ENCODE data around the gene TSSK2. TPM values are rescaled to one million over a fixed set of nuclear protein-coding genes. Genes with fewer than 3 reads are reported as not detected.

The TSSK2 gene
- total RNA-seq, 1 donor: not detected

DNA sequence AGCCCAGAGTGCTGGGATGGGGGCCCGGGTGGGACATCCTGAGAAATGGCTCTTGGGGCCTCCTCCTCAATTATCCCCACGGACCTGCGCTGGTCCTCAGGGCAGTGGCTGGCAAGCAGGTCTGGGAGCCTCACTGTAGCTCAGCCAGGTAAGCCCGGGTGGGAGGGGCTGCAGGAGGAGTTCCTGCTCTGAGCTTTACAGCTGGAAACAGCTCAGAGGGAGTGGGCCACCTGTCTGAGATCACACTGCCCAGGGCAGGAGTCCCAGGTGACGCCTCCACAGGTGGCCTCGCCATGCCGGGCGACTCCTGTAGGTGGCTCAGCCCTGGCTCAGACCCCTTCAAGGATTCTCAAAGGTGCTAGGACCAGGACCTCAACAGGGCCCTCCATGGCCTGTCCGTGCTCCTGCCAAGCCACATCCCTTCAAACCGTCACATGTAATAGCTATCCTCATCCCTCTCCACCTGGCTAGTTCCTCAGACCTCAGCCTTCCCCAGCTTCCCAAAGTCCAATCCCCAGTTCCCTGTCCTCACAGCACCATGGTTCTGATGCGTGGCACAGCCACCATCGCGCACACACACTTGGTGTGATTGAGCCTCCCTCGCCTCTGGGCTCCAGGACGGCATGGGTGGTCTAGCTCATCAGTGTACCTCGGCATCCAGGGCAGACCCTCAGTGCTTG, 3.6 kb upstream of the TSSK2 start:
- H3K79me2 ChIP-seq (ENCODE audit: insufficient read depth, low read length): no peaks in the 10 kb centered on the region
- no peak for TF ChIP-seq CTCF (IDR thresholded peaks at IDR 0.05; ENCODE audit: extremely low read depth, low read depth, low read length)
- no peak for DNase-seq (ENCODE audit: insufficient read length, low spot score, missing footprints)

DNA sequence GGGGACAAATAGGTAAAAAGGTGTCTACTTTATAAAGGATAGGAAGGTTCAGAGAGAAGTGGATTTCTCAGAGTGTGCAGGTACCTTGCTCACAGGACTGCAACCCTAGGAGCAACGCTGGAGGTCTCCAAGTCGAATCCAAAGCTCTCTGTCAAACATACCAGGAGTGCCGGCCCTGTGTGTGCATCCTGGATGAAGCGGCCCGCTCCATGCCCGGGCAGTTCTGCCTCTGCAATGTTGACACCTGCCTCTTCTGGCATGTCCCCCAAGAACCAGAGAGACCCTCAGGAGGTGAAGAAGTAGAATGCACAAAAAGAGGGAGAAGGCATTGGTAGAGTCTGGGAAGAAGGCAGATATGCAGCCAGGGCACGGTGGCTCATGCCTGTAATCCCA, 3.1 kb upstream of the TSSK2 start:
- Histone ChIP-seq H3K27ac (ENCODE audit: low read depth, low read length) (no peak overlapping the region), H3K27me3 (ENCODE audit: insufficient read depth, low read length) (no peaks in the 10 kb centered on the region), H3K9me3 (ENCODE audit: low read depth, low read length) (no peaks in the 10 kb centered on the region), H3K4me2 (ENCODE audit: insufficient read depth, low read length) (no peak overlapping the region), H4K20me1 (ENCODE audit: insufficient read depth, low read length) (no peaks in the 10 kb centered on the region), H3K36me3 (ENCODE audit: insufficient read depth, low read length) (peaks cover 5% of the 10 kb centered on the region), H3K79me2 (ENCODE audit: insufficient read depth, low read length) (no peaks in the 10 kb centered on the region), H2AFZ (ENCODE audit: low read length) (no peak overlapping the region), H3K4me1 (ENCODE audit: insufficient read depth, low read length) (no peaks in the 10 kb centered on the region), H3K4me3 (ENCODE audit: insufficient read depth, low read length) (no peak overlapping the region)
- DNase-seq (ENCODE audit: insufficient read length, low spot score, missing footprints): no peak
- no peak for TF ChIP-seq CTCF (IDR thresholded peaks at IDR 0.05; ENCODE audit: extremely low read depth, low read depth, low read length)

More for the DNA sequence above, 3.6 kb upstream of the TSSK2 start:
- Histone ChIP-seq H3K9me3 (ENCODE audit: low read depth, low read length) (no peaks in the 10 kb centered on the region), H2AFZ (ENCODE audit: low read length) (no peak overlapping the region), H3K27me3 (ENCODE audit: insufficient read depth, low read length) (no peaks in the 10 kb centered on the region), H3K27ac (ENCODE audit: low read depth, low read length) (no peak overlapping the region), H3K36me3 (ENCODE audit: insufficient read depth, low read length) (peaks cover under 1% of the 10 kb centered on the region), H4K20me1 (ENCODE audit: insufficient read depth, low read length) (no peaks in the 10 kb centered on the region), H3K4me3 (ENCODE audit: insufficient read depth, low read length) (no peak overlapping the region), H3K4me2 (ENCODE audit: insufficient read depth, low read length) (no peak overlapping the region), H3K4me1 (ENCODE audit: insufficient read depth, low read length) (peaks cover 4% of the 10 kb centered on the region)

DNA sequence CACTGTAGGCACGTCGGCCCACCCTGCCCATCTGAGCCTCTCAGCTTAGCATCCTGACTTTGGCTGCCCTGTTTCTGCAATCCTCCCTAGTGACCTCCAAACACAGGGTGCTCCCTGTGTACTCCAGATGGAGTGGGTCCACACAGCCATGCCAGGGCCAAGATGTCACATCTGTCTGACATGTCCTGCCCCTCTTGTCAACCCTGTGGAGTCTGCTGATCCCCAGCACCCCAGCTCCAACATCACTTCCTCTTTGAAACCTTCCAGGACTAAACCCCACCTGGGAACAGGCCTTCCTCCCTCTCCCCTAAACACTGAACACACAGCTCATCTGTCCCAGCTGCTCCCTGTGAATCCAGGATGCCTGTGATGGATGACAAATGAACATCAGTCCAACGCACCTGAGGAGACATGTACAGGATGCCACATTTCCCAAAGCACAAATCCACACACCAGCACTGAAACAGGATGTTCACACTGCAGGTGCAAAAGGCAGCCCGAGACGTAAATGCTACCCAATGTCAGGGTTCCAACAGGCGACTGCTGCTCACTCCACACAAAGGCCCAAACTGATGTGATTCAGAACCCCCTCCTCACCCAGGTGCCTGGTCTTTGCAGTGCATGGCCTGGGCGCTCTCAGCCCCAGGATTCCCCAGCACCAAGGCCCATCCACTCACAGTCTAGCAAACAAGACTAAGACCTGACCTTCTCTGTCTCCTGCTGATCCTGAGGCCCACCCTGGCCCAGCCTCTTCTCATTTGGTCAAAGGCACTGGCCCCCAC, 2.0 kb upstream of the TSSK2 start:
- H3K27ac ChIP-seq (ENCODE audit: low read depth, low read length): no peak overlapping the region
- no peaks in the 10 kb centered on the region for H4K20me1 ChIP-seq (ENCODE audit: insufficient read depth, low read length)
- H3K4me3 ChIP-seq (ENCODE audit: insufficient read depth, low read length): no peak overlapping the region
- H2AFZ ChIP-seq (ENCODE audit: low read length): no peak overlapping the region
- no peaks in the 10 kb centered on the region for H3K9me3 ChIP-seq (ENCODE audit: low read depth, low read length)
- no peaks in the 10 kb centered on the region for H3K79me2 ChIP-seq (ENCODE audit: insufficient read depth, low read length)
- no peaks in the 10 kb centered on the region for H3K4me1 ChIP-seq (ENCODE audit: insufficient read depth, low read length)
- H3K27me3 ChIP-seq (ENCODE audit: insufficient read depth, low read length): no peaks in the 10 kb centered on the region
- peak; percentile 66 for DNase-seq (ENCODE audit: insufficient read length, low spot score, missing footprints)
- H3K36me3 ChIP-seq (ENCODE audit: insufficient read depth, low read length): peaks cover 10% of the 10 kb centered on the region
- H3K4me2 ChIP-seq (ENCODE audit: insufficient read depth, low read length): no peak overlapping the region
- TF ChIP-seq CTCF (IDR thresholded peaks at IDR 0.05; ENCODE audit: extremely low read depth, low read depth, low read length): no peak

DNA sequence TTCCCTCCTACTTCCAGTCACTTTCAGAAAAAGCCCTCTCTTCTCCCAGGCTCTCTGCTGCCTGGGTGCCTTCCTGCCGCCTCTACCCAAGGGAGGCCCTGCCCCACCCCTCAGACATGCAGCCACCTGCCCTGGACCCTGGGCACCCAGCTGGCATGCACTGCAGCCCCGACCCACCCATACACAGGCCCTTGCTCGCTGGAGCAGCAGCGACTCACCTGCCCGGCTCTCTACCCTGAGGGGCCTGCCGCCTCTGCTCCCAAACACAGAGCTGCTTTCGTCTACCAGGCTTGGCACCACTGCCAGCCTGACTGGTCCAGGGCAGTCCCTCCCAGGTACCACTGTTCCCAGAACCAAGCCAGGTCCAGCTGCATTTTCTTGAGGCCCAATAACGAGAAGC, 1.2 kb upstream of the TSSK2 start:
- no peaks in the 10 kb centered on the region for H3K9me3 ChIP-seq (ENCODE audit: low read depth, low read length)
- H3K4me3 ChIP-seq (ENCODE audit: insufficient read depth, low read length): no peak overlapping the region
- no peak overlapping the region for H3K4me2 ChIP-seq (ENCODE audit: insufficient read depth, low read length)
- H3K79me2 ChIP-seq (ENCODE audit: insufficient read depth, low read length): no peaks in the 10 kb centered on the region
- H2AFZ ChIP-seq (ENCODE audit: low read length): no peak overlapping the region
- no peaks in the 10 kb centered on the region for H3K27me3 ChIP-seq (ENCODE audit: insufficient read depth, low read length)
- no peak for TF ChIP-seq CTCF (IDR thresholded peaks at IDR 0.05; ENCODE audit: extremely low read depth, low read depth, low read length)
- H4K20me1 ChIP-seq (ENCODE audit: insufficient read depth, low read length): no peaks in the 10 kb centered on the region
- DNase-seq (ENCODE audit: insufficient read length, low spot score, missing footprints): peak; percentile 65
- H3K36me3 ChIP-seq (ENCODE audit: insufficient read depth, low read length): peaks cover 17% of the 10 kb centered on the region
- no peaks in the 10 kb centered on the region for H3K4me1 ChIP-seq (ENCODE audit: insufficient read depth, low read length)
- no peak overlapping the region for H3K27ac ChIP-seq (ENCODE audit: low read depth, low read length)

All from osteoblast (primary cell).